Neural cell (in vitro differentiated cells): ENCODE measurements around the gene SMIM13. TPM values are rescaled to one million over a fixed set of nuclear protein-coding genes. Genes with fewer than 3 reads are reported as not detected.
A peak's percentile ranks its signal among the peaks of the same experiment; 100 is the strongest.

ENCODE experiments used
- H2AFZ ChIP-seq: fragments of 200-600, 300-800 bp; sonication (generic), shearing (Covaris generic); 2 replicates; pipeline ENCODE4 v1.6.0; 2014; ENCODE audit warnings: low read depth, mild to moderate bottlenecking, antibody characterized with exemption, low read length, moderate library complexity
- H3F3A ChIP-seq: fragments of 200-600 bp; shearing (Covaris generic); 2 replicates; pipeline ENCODE4 v1.6.1; 2016; ENCODE audit warnings: mild to moderate bottlenecking, moderate library complexity, mixed read lengths, antibody characterized with exemption, low read length; ENCODE audit not compliant: insufficient read depth, poor library complexity, severe bottlenecking
- H3K27ac ChIP-seq: fragments of 200-600, 300-800 bp; sonication (generic), shearing (Covaris generic); 2 replicates; pipeline ENCODE4 v1.5.1; 2014; ENCODE audit warnings: mild to moderate bottlenecking, low read length, moderate library complexity
- H3K27me3 ChIP-seq: fragments of 300-800, 200-600 bp; sonication (generic), shearing (Covaris generic); 2 replicates; pipeline ENCODE4 v1.6.0; 2014; ENCODE audit warnings: mild to moderate bottlenecking, low read depth, low read length, moderate library complexity; ENCODE audit not compliant: insufficient read depth
- H3K36me3 ChIP-seq: fragments of 300-800, 200-600 bp; sonication (generic), shearing (Covaris generic); 2 replicates; pipeline ENCODE4 v1.5.1; 2014; ENCODE audit warnings: mild to moderate bottlenecking, antibody characterized with exemption, low read length, moderate library complexity; ENCODE audit not compliant: insufficient read depth
- H3K4me2 ChIP-seq: fragments of 300-800, 200-600 bp; sonication (generic), shearing (Covaris generic); 2 replicates; pipeline ENCODE4 v1.6.0; 2014; ENCODE audit warnings: mild to moderate bottlenecking, low read length
- H3K4me3 ChIP-seq: fragments of 300-800, 200-600 bp; sonication (generic), shearing (Covaris generic); 2 replicates; pipeline ENCODE4 v1.5.1; 2014; ENCODE audit warnings: mild to moderate bottlenecking, low read length, moderate library complexity
- H3K79me2 ChIP-seq: fragments of 200-600 bp; shearing (Covaris generic); replicated peaks from 2 replicates; pipeline ENCODE4 v1.6.0; 2014; ENCODE audit warnings: mild to moderate bottlenecking, low read length, moderate library complexity; ENCODE audit not compliant: insufficient read depth
- H3K9ac ChIP-seq: fragments of 300-800, 200-600 bp; sonication (generic), shearing (Covaris generic); 2 replicates; pipeline ENCODE4 v1.6.1; 2016; ENCODE audit warnings: mild to moderate bottlenecking, low read length, mixed read lengths
- H3K9me2 ChIP-seq: fragments of 200-600 bp; shearing (Covaris generic); 2 replicates; pipeline ENCODE4 v1.6.1; 2016; ENCODE audit warnings: mild to moderate bottlenecking, low read length, mixed read lengths; ENCODE audit not compliant: insufficient read depth
- H3K9me3 ChIP-seq: fragments of 200-600, 300-800 bp; sonication (generic), shearing (Covaris generic); 2 replicates; pipeline ENCODE4 v1.6.1; 2016; ENCODE audit warnings: mild to moderate bottlenecking, mixed run types, low read length, moderate library complexity, mixed read lengths
- H4K20me1 ChIP-seq: fragments of 200-600 bp; shearing (Covaris generic); 2 replicates; pipeline ENCODE4 v1.6.1; 2016; ENCODE audit warnings: mild to moderate bottlenecking, mixed run types; ENCODE audit not compliant: insufficient read depth
- EP300 ChIP-seq: fragments of 450-650 bp; conservative IDR thresholded peaks from 2 replicates; pipeline ENCODE4 v1.6.1; 2014; ENCODE audit warnings: antibody characterized with exemption, mild to moderate bottlenecking, moderate library complexity; ENCODE audit not compliant: poor library complexity, severe bottlenecking
- EZH2 ChIP-seq: fragments of 200-600, 300-800 bp; shearing (Covaris generic), sonication (generic); IDR thresholded peaks from 2 replicates; pipeline ENCODE4 v1.6.1; 2014; ENCODE audit warnings: antibody characterized with exemption, low read length, borderline replicate concordance, mild to moderate bottlenecking; ENCODE audit not compliant: insufficient read depth, poor library complexity, severe bottlenecking
- MXI1 ChIP-seq: fragments of 450-650 bp; conservative IDR thresholded peaks from 2 replicates; pipeline ENCODE4 v1.6.1; 2014; ENCODE audit warnings: antibody characterized with exemption, mild to moderate bottlenecking; ENCODE audit not compliant: poor library complexity, severe bottlenecking
- POLR2AphosphoS5 ChIP-seq: IDR thresholded peaks from 2 replicates; pipeline ENCODE4 v1.6.1; 2012
- RAD21 ChIP-seq: fragments of 450-650 bp; conservative IDR thresholded peaks from 2 replicates; pipeline ENCODE4 v1.6.1; 2014; ENCODE audit warnings: antibody characterized with exemption, mild to moderate bottlenecking, moderate library complexity
- SMC3 ChIP-seq: fragments of 450-650 bp; conservative IDR thresholded peaks from 2 replicates; pipeline ENCODE4 v1.6.1; 2014; ENCODE audit warnings: antibody characterized with exemption, mild to moderate bottlenecking, moderate library complexity; ENCODE audit not compliant: poor library complexity
- TAF1 ChIP-seq: IDR thresholded peaks from 2 replicates; pipeline ENCODE4 v1.6.1; 2012; ENCODE audit warnings: low read depth
- polyA plus RNA-seq: library from polyadenylated mRNA; depleted of rRNA; stranded (reverse); fragments of >200 nt; gene quantifications from 2 replicates; pipeline ENCODE4 v1.2.3, GENCODE V29; 2014
- TF ChIP-seq, protein P1 (sequence below): fragments of 450-650 bp; IDR thresholded peaks from 2 replicates; pipeline ENCODE4 v1.5.1; 2014; ENCODE audit warnings: antibody characterized with exemption, mild to moderate bottlenecking, moderate library complexity; ENCODE audit not compliant: poor library complexity, severe bottlenecking
- TF ChIP-seq, protein P2 (sequence below): IDR thresholded peaks from 2 replicates; pipeline ENCODE4 v1.6.1; 2012; ENCODE audit warnings: borderline replicate concordance

Gene SMIM13
- polyA plus RNA-seq, 1 donor from 2014 or later: 51.0 TPM

DNA sequence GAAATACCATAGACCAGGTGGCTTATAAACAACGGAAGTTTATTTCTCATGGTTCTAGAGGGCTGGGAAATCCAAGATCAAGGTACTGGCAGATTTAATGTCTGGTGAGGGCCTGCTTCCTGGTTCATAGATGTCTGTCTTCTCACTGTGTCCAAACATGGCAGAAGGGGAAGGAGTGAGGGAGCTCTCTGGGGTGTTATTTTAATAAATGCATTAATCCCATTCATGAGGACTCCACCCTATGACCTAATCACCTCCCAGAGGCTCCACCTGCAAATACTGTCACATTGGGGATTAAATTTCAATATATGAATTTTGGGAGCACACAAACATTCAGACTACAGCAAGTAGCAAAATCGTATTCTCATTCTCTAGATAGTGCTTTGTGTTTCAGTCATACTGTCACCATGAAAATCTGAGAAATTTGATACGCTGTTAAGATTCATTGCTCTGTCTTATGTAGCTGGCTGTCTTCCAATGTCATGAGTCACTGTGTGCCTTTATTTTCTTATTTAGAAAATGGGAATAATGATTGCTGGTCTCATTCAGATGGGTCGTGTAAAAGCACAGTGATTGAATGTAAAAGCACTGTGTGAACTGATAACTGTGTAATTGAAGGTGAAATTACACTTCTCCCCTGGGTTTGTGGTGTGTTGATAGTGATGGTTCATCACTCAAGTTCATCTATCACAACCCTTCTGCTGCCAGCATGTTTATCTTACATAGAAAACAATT is 26.8 kb downstream of the SMIM13 start:
- no peak overlapping the region for H3K4me2 ChIP-seq

DNA sequence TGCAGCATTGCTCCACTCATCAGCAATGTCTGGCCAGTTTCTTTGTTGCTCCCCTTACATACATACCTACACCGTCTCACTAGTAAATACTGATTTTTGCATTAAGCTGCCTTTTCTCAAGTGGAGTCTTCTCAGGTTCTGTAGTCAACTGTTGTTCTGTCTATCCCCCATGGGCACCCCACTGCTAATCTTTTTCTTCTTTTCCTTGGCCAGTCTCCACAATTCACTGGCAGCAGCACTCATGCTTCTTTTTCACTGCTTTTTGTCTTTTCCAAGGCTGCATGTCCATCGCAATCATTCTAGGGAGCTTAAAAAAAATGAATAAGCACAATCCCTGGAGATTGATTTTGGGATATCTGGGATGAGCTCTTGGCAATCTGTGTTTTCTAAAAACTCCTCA is 28.2 kb downstream of the SMIM13 start:
- Histone ChIP-seq H3K36me3 (no peaks in the 10 kb centered on the region), H2AFZ (no peak overlapping the region), H3F3A (no peaks in the 10 kb centered on the region), H3K27ac (no peak overlapping the region), H3K79me2 (peaks cover 10% of the 10 kb centered on the region), H3K4me3 (no peak overlapping the region), H3K9ac (no peak overlapping the region), H3K9me3 (no peaks in the 10 kb centered on the region), H3K9me2 (no peaks in the 10 kb centered on the region), H4K20me1 (no peaks in the 10 kb centered on the region), H3K27me3 (no peaks in the 10 kb centered on the region), H3K4me2 (no peak overlapping the region)
- TF ChIP-seq MXI1 (no peak), TAF1 (no peak), EP300 (no peak), RAD21 (no peak), POLR2AphosphoS5 (no peak), SMC3 (no peak), EZH2 (no peak)
- TF ChIP-seq, protein P1, sequence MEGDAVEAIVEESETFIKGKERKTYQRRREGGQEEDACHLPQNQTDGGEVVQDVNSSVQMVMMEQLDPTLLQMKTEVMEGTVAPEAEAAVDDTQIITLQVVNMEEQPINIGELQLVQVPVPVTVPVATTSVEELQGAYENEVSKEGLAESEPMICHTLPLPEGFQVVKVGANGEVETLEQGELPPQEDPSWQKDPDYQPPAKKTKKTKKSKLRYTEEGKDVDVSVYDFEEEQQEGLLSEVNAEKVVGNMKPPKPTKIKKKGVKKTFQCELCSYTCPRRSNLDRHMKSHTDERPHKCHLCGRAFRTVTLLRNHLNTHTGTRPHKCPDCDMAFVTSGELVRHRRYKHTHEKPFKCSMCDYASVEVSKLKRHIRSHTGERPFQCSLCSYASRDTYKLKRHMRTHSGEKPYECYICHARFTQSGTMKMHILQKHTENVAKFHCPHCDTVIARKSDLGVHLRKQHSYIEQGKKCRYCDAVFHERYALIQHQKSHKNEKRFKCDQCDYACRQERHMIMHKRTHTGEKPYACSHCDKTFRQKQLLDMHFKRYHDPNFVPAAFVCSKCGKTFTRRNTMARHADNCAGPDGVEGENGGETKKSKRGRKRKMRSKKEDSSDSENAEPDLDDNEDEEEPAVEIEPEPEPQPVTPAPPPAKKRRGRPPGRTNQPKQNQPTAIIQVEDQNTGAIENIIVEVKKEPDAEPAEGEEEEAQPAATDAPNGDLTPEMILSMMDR: no peak
- TF ChIP-seq, protein P2, sequence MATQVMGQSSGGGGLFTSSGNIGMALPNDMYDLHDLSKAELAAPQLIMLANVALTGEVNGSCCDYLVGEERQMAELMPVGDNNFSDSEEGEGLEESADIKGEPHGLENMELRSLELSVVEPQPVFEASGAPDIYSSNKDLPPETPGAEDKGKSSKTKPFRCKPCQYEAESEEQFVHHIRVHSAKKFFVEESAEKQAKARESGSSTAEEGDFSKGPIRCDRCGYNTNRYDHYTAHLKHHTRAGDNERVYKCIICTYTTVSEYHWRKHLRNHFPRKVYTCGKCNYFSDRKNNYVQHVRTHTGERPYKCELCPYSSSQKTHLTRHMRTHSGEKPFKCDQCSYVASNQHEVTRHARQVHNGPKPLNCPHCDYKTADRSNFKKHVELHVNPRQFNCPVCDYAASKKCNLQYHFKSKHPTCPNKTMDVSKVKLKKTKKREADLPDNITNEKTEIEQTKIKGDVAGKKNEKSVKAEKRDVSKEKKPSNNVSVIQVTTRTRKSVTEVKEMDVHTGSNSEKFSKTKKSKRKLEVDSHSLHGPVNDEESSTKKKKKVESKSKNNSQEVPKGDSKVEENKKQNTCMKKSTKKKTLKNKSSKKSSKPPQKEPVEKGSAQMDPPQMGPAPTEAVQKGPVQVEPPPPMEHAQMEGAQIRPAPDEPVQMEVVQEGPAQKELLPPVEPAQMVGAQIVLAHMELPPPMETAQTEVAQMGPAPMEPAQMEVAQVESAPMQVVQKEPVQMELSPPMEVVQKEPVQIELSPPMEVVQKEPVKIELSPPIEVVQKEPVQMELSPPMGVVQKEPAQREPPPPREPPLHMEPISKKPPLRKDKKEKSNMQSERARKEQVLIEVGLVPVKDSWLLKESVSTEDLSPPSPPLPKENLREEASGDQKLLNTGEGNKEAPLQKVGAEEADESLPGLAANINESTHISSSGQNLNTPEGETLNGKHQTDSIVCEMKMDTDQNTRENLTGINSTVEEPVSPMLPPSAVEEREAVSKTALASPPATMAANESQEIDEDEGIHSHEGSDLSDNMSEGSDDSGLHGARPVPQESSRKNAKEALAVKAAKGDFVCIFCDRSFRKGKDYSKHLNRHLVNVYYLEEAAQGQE: no peak

More for the DNA sequence above, 26.8 kb downstream of the SMIM13 start:
- H3K79me2 ChIP-seq: peaks cover 10% of the 10 kb centered on the region
- H3K36me3 ChIP-seq: no peaks in the 10 kb centered on the region
- no peaks in the 10 kb centered on the region for H3K9me2 ChIP-seq
- no peaks in the 10 kb centered on the region for H4K20me1 ChIP-seq
- H2AFZ ChIP-seq: no peak overlapping the region
- H3K9ac ChIP-seq: no peak overlapping the region
- no peaks in the 10 kb centered on the region for H3F3A ChIP-seq
- no peak overlapping the region for H3K4me3 ChIP-seq
- no peak overlapping the region for H3K27ac ChIP-seq
- TF ChIP-seq RAD21 (no peak), POLR2AphosphoS5 (peak; percentile 36), EZH2 (no peak)
- H3K27me3 ChIP-seq: no peaks in the 10 kb centered on the region
- H3K9me3 ChIP-seq: no peaks in the 10 kb centered on the region
